ENCODE data around the gene MTHFSD.

Gene MTHFSD

GRCh38 chr16:86490859-86491639 is 64.0 kb downstream of the MTHFSD start:
- TF ChIP-seq, protein P1, sequence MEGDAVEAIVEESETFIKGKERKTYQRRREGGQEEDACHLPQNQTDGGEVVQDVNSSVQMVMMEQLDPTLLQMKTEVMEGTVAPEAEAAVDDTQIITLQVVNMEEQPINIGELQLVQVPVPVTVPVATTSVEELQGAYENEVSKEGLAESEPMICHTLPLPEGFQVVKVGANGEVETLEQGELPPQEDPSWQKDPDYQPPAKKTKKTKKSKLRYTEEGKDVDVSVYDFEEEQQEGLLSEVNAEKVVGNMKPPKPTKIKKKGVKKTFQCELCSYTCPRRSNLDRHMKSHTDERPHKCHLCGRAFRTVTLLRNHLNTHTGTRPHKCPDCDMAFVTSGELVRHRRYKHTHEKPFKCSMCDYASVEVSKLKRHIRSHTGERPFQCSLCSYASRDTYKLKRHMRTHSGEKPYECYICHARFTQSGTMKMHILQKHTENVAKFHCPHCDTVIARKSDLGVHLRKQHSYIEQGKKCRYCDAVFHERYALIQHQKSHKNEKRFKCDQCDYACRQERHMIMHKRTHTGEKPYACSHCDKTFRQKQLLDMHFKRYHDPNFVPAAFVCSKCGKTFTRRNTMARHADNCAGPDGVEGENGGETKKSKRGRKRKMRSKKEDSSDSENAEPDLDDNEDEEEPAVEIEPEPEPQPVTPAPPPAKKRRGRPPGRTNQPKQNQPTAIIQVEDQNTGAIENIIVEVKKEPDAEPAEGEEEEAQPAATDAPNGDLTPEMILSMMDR (IDR thresholded peaks at IDR 0.05; ENCODE audit: low read depth, low read length), result no peak
- peak; percentile 70 for DNase-seq (ENCODE audit: extremely low read depth, low read depth)

- TF ChIP-seq, protein P1 (IDR thresholded peaks at IDR 0.05; ENCODE audit: low read depth, low read length), result no peak
- DNase-seq (ENCODE audit: extremely low read depth, low read depth), result no peak
Measured at GRCh38 chr16:86485746-86486145, 69.3 kb downstream of the MTHFSD start.

DNA sequence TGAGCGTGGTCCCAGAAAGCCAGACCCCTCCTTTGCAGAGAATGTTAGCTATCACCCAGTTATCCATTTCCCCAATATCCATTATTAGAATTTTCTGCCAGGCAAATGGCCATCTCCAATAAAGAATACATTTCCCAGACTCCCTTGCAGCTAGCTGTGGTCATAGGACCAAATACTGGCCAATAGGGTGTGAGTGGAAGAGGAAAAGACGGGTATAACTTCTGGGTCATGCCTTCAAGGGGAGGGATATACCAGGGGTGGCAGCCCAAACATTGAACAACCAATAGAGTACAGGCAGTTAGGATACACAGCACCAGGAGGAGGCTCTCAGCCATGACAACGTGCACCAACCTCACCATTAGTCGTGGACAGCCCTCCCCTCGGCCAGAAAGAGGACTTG is 70.8 kb downstream of the MTHFSD start:
- DNase-seq (ENCODE audit: extremely low read depth, low read depth), result no peak
- TF ChIP-seq, protein P1 (IDR thresholded peaks at IDR 0.05; ENCODE audit: low read depth, low read length), result no peak

DNA sequence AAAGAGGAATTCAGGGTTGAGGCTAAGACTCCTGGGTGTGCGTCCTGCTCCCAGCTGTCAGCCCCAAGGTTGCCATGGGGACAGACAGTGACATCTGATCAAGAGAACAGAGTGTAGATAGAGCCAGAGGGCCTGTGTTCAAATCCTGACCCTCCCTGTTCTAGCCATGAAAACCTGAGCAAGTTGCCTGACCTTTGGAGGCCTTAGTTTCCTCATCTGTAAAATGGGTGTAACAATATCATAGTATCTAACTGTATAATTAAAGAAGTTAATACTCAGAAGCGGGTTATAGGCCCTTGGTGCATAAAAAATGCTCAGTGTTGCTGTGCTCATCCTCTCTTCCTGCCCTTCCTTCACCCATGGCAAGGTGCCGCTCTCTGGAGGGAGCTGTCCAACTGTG is 73.4 kb downstream of the MTHFSD start:
- TF ChIP-seq, protein P1 (IDR thresholded peaks at IDR 0.05; ENCODE audit: low read depth, low read length), result no peak
- DNase-seq (ENCODE audit: extremely low read depth, low read depth), result no peak

DNA sequence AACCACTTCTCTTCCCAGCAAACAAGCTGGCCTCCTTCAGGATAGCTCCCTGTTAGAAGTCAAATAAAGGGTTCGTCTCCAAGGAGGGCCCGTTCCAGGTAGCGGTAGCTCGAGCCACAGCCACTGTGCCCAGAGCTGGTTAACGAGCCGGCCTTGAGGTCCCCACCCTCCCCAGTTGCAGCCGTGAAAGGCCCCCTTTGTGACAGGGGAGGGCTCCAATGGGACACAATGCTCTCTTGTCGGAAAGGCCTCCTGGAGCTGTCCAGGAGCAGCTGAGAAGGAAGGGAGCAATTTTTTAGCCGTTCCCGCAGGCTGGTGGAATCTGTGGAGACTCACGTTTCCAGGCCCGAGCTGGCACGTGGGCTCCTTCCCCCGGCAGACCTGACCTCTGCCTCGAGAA is 74.6 kb downstream of the MTHFSD start:
- DNase-seq (ENCODE audit: extremely low read depth, low read depth), result no peak
- TF ChIP-seq, protein P1 (IDR thresholded peaks at IDR 0.05; ENCODE audit: low read depth, low read length), result no peak
